ENCODE data around the gene PLB1. TPM values are rescaled to one million over a fixed set of nuclear protein-coding genes. Genes with fewer than 3 reads are reported as not detected.

PLB1 gene
- polyA plus RNA-seq, 1 donor from 2014 or later = 2.8 TPM

- H3K4me2 ChIP-seq (ENCODE audit: low read length) = no peak overlapping the region
Measured at GRCh38 chr2:28544405-28544921, 48.6 kb downstream of the PLB1 start.

GRCh38 chr2:28544922-28545589 lies 49.2 kb downstream of the PLB1 start:
- no peak overlapping the region for H3K27ac ChIP-seq (ENCODE audit: low read length)
- H2AFZ ChIP-seq (ENCODE audit: low read depth, low read length) = no peak overlapping the region
- no peaks in the 10 kb centered on the region for H3K79me2 ChIP-seq (replicated peaks; ENCODE audit: insufficient read depth, low read length)
- H3F3A ChIP-seq (ENCODE audit: insufficient read depth, low read length, poor library complexity, severe bottlenecking) = no peaks in the 10 kb centered on the region
- H3K9me3 ChIP-seq (ENCODE audit: low read length) = no peaks in the 10 kb centered on the region
- H3K4me2 ChIP-seq (ENCODE audit: low read length) = no peak overlapping the region
- H4K20me1 ChIP-seq (ENCODE audit: insufficient read depth) = no peaks in the 10 kb centered on the region
- no peaks in the 10 kb centered on the region for H3K9me2 ChIP-seq (ENCODE audit: insufficient read depth, low read length)
- no peaks in the 10 kb centered on the region for H3K27me3 ChIP-seq (ENCODE audit: insufficient read depth, low read depth, low read length)
- no peaks in the 10 kb centered on the region for H3K36me3 ChIP-seq (ENCODE audit: insufficient read depth, low read length)
- no peak overlapping the region for H3K4me3 ChIP-seq (ENCODE audit: low read length)
- no peak overlapping the region for H3K9ac ChIP-seq (ENCODE audit: low read length)
- TF ChIP-seq EP300 (conservative IDR thresholded peaks at IDR 0.05; ENCODE audit: poor library complexity, severe bottlenecking) = no peak
- no peak for TF ChIP-seq POLR2AphosphoS5 (IDR thresholded peaks at IDR 0.05)
- TF ChIP-seq RAD21 (conservative IDR thresholded peaks at IDR 0.05) = no peak
- TF ChIP-seq REST (IDR thresholded peaks at IDR 0.05; ENCODE audit: borderline replicate concordance) = no peak
- TF ChIP-seq MXI1 (conservative IDR thresholded peaks at IDR 0.05; ENCODE audit: poor library complexity, severe bottlenecking) = no peak
- TF ChIP-seq CTCF (IDR thresholded peaks at IDR 0.05; ENCODE audit: poor library complexity, severe bottlenecking) = no peak
- TF ChIP-seq EZH2 (IDR thresholded peaks at IDR 0.05; ENCODE audit: borderline replicate concordance, insufficient read depth, low read length, poor library complexity, severe bottlenecking) = no peak

More at GRCh38 chr2:28544405-28544921, 48.6 kb downstream of the PLB1 start:
- Histone ChIP-seq H4K20me1 (ENCODE audit: insufficient read depth) (no peaks in the 10 kb centered on the region), H2AFZ (ENCODE audit: low read depth, low read length) (no peak overlapping the region), H3K9me3 (ENCODE audit: low read length) (no peaks in the 10 kb centered on the region), H3K9ac (ENCODE audit: low read length) (no peak overlapping the region), H3F3A (ENCODE audit: insufficient read depth, low read length, poor library complexity, severe bottlenecking) (no peaks in the 10 kb centered on the region), H3K36me3 (ENCODE audit: insufficient read depth, low read length) (no peaks in the 10 kb centered on the region), H3K4me3 (ENCODE audit: low read length) (no peak overlapping the region), H3K27me3 (ENCODE audit: insufficient read depth, low read depth, low read length) (no peaks in the 10 kb centered on the region), H3K27ac (ENCODE audit: low read length) (no peak overlapping the region), H3K79me2 (replicated peaks; ENCODE audit: insufficient read depth, low read length) (no peaks in the 10 kb centered on the region), H3K9me2 (ENCODE audit: insufficient read depth, low read length) (no peaks in the 10 kb centered on the region)
- no peak for TF ChIP-seq REST (IDR thresholded peaks at IDR 0.05; ENCODE audit: borderline replicate concordance)
- TF ChIP-seq CTCF (IDR thresholded peaks at IDR 0.05; ENCODE audit: poor library complexity, severe bottlenecking) = no peak

Measured in neural cell (in vitro differentiated cells).